Activated T-cell treated with anti-CD3 and anti-CD28 coated beads for 24 hours (primary cell): ENCODE results near the gene LRRC3.
A peak's percentile ranks its signal among the peaks of the same experiment; 100 is the strongest.
"Not testable (repeated sequence)": the region's sequence is repeated elsewhere in the genome, so short reads cannot be mapped to it uniquely, and the experiment has no call there.

Experiments
- DNase-seq: peaks from one replicate; pipeline ENCODE4 v3.0.0-alpha.2; 2020; ENCODE audit warnings: low read depth

The LRRC3 gene

DNA sequence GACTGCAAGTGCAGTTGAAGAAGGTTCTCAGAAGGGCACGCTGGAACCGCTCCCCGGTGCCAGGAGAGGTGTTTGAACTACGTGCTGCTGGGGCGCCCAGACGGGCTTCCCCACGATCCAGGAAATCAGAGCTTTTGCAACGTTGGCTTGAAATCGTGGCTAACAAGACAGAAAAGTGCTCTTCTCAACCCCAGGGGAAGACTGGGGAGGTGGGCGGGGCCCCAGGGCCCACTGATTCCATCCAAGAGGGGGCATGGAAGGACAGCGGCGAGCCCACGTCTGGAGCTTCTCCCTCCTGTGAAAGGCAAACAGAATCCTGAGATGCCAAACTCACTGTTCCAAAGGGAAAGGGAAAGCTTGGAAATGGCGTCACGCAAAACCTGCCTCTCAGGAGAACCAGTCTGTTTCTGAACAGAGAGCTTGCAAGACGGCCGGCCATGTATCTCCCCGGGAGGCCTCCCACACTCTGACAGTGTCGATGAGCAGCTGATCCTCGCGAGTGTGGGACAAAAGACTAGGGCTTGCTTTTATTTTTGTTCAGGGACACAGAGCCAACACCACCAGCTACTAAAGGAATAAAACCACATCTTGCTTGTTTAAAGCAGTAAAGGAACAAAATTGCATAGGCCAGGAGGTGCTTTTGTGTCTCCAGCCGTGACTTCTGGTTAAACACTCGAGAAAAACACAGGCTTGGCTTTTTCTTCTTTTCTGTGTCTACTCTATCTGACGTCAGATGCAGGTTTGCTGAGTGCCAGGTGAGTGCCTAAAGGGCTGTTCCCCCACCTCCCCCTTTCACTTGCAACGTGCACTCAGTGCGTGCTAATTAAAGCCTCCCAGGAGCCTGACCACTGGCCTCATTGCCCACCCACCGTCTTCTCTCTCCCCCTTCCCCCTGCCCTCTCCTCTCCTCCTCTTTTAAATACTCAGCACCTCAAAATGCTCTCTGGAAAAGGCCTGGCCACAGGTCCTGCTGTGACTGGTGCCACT, 41.5 kb downstream of the LRRC3 start:
- DNase-seq: no peak

DNA sequence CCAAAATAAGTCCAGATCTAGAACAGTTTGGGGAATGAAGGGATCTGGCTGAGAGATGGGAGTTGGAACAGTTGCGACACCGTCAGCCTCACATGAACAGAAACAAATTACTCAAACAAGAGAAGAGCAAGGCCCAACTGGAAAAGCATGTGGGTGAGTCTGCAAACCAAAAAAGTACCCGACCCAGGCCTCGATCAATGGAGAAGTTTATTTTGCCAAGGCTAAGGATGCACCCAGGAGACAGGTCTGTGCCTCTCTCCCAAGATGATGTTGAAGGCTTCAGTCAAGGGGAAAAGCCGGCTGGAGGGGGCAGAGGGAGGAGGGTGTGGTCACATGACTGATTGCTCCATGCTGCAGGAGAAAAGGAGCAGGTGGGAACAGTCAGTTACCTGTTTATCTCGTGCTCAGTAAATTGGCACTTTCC, 42.4 kb downstream of the LRRC3 start:
- no peak for DNase-seq

DNA sequence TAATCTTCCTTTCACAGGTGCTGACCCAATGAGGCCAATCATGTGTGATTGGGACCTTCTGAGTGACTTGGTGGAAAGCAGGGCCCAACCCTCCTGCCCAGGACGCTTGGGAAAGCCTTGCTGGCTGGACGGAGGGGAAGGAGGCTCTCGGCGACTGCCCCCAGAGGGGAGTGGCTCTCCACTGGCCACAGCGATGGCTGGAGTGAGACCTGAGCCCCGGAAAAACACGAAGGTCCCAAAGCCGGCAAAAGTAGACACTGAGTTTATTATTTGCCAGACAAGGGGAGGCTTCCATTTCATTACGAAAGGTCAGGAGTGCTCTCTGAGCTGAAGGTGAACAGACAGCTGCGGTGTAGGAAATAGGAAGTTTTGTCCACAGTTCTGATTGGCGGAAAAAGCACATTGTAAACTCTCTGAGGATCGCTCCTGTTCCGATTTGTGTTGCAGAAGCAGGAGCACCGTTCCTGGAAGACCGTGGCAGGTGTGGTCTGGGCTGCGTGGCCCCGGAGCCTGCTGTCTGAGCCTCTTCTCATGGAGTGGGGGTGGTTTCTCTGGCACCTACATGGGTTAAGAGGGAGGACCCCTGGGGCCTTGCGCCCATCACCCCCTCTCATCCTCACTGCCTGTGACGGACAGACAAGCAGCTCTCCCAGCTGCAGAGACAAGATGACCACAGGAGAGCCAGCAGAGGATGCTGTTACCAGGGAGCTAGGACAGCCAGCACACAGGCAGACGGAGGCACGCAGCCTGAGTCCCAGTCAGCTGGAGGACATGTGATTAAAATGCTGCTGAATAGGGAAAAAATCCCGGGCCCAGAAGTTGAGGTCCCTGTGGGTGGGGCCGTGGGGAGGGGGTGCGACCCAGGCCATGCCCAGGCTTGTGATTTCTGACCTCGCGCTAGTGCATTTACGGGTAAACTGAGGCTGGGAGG, 43.2 kb downstream of the LRRC3 start:
- no peak for DNase-seq

DNA sequence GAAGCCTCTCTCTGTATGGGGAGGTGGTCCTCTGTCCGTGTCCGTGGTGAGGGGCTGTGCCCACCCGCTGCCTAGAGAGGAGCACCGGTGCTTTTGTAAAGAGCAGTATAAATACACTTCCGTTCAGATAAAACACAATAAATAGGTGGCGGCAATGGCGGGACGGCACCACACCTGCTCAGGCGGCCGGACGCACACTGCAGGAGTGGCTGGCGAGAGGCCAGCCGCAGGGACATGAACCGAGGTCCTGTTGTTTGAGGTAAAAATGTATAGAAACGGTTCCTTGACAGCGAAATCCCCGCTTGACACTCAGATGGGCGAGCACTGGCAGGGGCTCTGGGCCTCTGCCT, 43.9 kb downstream of the LRRC3 start:
- no peak for DNase-seq

DNA sequence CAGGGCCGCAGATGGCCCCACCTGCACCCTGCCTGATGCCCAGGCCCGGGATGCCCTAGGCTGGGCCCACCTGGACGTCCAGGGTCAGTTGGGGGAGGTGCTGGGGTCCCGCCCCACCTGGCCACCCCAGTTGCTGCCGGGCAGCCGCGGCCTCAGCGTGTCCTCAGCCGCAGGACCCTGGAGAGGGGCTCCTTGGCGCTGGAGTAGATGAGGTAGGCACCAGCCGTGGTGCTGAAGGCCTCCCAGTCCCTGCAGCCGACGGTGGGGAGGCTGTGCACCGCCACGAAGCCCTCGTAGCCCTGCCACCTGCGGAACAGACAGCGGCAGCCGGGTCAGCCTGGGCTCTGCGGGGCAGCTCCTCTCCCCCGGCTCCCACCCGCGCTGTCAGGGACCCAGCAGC, 44.3 kb downstream of the LRRC3 start:
- DNase-seq: no peak

DNA sequence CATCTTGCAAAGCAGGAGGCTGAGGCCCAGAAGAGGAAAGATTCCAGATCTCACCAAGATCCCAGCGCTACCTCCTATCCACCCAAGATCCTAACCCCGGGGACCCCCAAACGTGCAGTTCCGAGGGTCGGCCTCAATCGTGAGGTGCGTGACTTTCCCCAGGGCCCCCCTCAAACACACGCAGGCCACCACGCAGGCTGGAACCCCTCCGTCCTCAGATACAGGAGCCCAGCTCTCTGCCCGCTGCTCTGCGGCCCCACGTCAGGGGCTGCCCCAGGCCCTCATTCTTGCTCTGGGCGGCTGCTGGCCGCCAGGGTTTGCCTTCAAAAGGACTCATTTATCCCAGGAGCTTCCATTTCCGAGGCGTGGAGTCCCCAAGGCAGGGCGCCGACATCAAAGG, 44.8 kb downstream of the LRRC3 start:
- no peak for DNase-seq

DNA sequence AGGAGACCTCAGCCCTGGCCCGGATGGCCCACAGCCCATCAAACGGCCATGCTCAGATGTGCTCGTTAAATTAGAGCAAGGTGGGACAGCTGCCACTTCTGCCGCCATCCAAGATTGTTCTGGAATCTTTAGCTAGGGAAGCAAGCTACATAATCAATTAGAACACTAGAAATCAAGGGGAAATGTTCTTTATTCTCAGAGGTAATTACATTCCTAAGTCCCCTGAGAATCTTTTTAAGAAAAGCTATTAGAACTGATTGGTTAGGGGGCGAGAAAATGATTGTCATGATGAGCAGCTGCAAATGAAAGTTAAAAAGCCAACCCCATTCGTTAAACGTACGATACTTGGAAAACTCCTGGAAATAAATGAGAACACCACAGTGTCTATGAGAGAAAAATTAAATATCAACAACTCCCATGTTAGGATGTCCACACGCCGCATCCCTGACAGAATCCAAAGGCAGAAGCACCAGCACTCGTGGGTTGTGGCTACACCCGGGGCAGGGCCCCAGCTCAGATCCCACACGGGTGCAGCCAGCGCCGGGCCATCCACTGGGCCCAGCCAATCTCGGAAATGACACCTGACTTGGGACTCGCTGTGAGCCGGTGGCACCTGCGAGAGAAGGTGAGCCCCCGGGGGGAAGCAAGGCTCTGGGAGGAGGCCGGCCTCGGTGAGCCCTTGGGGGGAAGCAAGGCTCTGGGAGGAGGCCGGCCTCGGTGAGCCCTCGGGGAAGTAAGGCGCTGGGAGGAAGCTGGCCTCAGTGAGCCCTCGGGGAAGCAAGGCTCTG, 47.1 kb downstream of the LRRC3 start:
- no peak for DNase-seq

DNA sequence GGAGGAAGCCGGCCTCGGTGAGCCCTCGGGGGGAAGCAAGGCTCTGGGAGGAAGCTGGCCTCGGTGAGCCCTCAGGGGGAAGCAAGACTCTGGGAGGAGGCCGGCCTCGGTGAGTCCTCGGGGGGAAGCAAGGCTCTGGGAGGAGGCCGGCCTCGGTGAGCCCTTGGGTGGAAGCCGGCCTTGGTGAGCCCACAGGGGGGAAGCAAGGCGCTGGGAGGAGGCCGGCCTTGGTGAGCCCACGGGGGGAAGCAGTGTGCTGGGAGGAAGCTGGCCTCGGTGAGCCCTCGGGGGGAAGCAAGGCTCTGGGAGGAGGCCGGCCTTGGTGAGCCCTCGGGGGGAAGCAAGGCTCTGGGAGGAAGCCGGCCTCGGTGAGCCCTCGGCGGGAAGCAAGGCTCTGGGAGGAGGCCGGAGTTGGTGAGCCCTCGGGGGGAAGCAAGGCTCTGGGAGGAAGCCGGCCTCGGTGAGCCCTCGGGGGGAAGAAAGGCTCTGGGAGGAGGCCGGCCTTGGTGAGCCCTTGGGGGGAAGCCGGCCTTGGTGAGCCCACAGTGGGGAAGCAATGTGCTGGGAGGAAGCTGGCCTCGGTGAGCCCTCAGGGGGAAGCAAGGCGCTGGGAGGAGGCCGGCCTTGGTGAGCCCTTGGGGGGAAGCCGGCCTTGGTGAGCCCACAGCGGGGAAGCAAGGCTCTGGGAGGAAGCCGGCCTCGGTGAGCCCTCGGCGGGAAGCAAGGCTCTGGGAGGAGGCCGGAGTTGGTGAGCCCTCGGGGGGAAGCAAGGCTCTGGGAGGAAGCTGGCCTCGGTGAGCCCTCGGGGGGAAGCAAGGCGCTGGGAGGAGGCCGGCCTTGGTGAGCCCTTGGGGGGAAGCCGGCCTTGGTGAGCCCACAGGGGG, 47.9 kb downstream of the LRRC3 start:
- not testable (repeated sequence) for DNase-seq

DNA sequence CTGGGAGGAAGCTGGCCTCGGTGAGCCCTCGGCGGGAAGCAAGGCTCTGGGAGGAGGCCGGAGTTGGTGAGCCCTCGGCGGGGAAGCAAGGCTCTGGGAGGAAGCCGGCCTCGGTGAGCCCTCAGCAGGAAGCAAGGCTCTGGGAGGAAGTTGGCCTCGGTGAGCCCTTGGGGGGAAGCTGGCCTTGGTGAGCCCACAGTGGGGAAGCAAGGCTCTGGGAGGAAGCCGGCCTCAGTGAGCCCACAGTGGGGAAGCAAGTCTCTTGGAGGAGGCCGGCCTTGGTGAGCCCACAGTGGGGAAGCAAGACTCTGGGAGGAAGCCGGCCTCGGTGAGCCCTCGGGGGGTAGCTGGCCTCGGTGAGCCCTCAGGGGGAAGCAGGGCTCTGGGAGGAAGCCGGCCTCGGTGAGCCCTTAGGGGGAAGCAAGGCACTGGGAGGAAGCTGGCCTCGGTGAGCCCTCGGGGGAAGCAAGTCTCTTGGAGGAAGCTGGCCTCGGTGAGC, 48.6 kb downstream of the LRRC3 start:
- DNase-seq: no peak

DNA sequence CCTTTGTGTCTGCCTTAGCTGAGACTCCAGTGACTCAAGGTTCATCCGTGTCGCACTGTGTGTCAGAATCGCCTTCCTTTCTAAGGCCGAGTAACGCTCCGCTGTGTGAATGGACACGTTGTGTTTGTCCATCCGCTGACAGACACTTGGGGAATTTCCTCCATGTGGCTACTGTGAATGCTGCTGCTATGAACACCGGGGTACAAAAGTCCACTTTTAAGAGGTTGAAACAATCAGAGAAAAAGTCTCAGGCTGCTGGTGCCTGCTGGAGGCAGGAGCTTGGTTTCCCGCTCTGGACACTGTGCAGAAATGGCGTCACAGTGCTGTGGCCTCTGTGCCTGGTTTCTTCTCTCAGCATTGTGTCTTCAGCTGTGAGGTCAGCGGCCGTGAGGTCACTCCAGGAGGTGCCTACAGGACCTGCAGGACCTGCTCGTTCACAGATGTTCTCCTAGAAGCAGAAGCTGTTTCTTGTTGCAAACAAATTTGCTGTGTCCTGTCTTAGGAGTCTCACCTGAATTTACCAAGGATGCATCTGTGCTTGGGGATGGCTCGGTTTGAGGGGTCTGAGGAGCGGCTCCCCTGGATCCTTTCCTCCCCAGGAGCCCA, 50.5 kb downstream of the LRRC3 start:
- DNase-seq: no peak

DNA sequence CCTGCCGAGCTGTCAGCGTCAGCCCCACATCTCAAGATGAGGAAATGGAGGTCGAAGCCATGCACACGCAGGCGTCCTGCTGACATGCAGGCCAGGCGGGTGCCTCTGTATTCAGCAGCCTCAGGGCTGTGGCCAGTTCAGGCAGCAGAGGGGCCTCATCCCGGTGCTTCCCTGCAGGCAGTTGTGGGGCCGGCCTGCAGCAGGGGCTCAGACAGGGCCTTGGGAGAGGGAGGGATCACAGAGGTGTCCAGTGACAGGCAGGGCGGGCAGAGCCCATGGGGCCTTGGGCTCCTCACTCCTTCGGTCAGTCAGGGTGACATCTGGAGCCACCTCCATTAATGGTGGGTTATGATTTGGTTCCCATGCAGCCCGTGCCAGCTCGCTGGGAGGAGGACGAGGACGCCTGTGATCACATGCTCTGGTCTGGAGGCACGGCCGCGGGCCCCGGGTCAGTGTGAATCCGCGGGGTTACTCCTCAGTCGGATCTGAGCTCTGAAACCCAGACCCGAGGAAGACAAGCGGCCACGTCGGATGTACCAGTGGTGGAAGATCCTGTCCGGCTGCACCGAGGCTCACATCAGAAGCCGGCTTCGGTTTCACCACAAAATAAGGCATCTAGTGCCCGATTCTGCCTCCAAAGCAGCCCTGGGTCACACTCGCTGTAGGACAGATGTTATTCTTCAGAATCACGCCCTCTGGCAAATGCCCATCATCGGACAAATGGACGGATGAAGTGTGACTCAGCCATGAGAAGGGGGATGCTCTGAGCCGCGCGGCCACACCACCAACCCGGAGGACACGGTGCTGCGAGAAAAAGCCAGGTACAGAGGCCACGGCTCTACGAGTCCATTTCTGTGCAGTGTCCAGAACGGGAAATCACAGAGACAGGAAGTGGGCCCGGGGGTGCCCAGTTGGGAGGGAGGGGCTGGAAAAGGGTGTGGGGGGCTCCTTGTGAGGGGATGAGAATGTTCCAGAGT, 51.3 kb downstream of the LRRC3 start:
- DNase-seq: no peak

DNA sequence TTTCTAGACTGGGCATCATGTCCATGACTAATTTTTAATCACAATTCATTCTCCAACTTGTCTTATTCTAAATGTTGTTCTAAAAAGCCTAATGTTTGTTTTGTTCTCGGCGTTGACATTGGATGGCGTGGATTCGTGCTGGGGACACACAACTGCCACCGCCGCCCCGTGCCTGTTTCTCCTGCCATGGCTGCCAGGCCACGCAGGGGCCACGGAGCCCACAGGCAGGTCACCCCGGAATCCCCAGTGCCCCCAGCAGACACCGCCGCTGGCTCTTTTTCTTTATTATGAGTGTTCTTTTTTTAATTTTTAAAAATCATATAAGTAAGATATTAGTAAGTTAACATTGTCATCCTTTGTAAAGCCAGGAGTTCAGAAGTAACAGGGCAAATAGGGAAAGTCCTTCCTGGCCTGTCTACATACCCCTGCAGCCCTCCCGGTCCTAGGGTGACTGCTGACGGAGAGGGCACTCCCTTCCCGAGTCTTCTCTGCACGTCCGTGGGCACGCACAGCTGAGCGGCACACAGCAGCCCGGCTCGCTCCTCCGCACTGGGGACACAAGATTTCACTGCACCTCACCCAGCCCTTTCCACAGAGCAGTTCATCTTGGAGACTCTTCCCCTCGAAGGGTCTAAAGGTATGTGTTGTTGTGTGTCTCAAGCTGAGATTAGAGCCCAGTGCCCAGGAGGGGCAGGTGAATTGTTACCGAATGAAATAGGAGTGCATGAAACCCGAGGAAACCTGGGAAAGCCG, 52.5 kb downstream of the LRRC3 start:
- no peak for DNase-seq

DNA sequence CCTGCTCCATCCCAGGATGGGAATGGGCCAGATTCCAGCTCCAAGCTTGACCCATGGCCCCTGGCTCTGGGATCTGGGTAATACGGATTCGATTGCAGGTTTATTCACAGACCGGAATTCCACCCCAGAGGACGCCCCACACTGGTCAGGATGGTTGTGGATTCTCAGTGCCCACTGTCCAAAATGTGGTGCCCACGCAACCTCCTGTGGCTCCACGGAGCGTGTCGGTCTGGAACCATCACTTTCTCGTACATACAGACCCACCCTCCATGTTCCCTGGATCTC, 53.1 kb downstream of the LRRC3 start:
- DNase-seq: no peak

DNA sequence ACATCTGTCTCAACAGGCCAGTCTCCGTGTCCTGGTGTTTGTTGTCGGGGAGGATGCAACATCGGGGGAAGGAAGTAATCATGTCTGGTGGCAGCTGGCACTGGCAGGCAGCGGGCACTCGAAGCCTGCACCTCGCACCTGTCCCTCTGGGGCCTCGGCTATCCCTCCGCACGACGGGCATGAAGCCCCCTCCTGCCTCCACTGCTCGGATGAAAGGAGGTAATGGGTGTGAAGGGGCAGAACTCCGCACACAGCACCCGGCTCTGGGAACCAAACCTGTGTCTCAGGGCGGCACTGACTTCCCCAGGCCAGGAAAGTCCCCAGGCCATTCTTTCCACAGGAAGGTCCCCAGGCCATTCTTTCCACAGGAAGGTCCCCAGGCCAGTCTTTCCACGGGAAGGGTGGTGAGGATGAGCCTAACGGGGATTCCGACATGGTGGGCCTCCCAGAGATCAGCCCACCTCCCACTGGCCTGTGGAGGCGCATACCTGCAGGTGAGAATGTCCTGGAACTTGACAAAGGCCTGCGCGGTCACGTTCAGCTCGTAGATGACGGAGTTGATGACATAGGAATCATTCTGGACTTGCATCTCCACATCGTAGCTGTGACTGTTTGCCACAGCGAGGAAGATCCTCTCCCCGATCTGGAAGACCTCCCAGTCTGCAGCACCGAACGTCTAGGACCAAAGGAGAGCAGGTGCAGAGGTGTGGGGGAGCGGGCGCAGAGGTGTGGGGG, 53.6 kb downstream of the LRRC3 start:
- no peak for DNase-seq

DNA sequence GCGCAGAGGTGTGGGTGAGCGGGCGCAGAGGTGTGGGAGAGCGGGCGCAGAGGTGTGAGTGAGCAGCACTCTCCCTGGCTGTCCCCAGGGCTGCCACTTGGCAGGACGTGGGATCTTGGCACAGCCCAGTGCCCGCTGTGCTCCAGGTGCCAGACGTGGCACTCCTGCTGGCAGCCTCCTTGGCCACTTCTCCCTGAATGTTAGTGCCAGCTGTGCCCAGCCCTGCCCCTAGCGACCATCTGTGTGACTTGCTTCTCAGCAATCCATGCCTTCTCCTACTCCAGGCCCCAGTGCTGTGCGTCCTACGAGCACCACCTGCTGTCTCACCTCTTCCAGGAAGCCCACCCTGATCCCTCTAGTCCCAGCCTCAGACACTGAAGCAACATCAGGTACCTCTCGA, 54.2 kb downstream of the LRRC3 start:
- no peak for DNase-seq

DNA sequence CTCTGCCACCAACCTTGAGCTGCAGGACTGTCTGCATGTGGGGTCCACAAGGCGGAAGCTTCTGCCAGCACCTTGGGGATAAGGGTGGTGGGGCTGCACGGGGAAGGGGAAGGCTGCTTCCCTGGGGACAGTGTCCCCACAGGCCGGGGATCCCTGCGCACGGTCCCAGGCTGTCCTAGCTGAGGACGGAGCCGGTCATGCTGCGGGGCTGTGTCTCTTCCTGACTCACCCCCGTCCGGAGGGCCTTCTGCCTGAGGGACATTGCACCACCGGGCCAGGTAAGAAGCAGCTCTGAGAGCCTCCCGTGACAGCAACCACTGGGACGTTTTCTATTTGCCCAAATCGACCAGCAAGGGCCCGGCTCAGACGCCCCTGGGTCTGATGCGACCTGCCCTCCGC, 54.8 kb downstream of the LRRC3 start:
- no peak for DNase-seq

DNA sequence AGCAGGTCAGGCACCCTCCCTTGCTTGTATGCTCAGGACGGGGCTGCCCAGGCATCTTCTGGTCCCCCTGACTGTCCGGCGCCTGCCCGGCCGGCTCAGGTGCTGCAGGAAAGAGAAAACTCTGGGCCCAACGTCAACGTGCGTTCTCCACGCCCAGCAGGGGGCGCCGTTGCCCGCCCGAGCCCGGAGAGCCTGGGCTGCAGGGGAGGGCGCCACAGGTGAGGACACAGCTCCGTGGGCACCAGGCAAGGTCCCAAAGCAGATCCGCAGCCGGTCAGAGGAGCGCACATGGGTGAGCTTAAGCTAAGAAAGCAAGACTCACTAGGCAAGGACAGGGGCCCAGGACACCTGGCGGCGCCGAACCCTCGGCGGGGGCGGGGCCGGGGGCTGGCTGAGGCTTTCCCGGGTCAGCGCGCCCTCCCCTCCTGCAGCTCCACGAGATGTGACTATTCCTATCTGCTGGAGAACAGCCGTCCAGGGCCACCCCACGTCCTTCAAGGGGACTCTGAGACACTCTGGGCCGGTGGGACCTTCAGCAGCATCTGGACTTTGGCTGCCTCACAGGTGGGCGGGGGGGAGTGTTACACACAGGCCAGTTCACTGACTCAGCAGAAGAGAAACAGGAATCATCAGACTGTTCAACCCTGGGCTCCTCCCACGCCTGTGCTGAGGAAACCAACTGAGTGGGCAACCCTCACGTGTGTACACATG, 55.4 kb downstream of the LRRC3 start:
- peak; percentile 67 for DNase-seq
